Smooth muscle cell (in vitro differentiated cells): ENCODE data around the gene SPPL2B. TPM values are rescaled to one million over a fixed set of nuclear protein-coding genes. Genes with fewer than 3 reads are reported as not detected.
"Not testable (repeated sequence)": the region's sequence is repeated elsewhere in the genome, so short reads cannot be mapped to it uniquely, and the experiment has no call there.

Experiments
- DNase-seq: peaks from one replicate; lab custom pipeline; 2025; ENCODE audit not compliant: unreplicated experiment; lab: John Stamatoyannopoulos, UW
- H2AFZ ChIP-seq: fragments of 200-600 bp; sonication (generic); 2 replicates; pipeline ENCODE4 v1.6.0; 2016; ENCODE audit warnings: antibody characterized with exemption, low read depth, mild to moderate bottlenecking
- H3F3A ChIP-seq: fragments of 200-600 bp; sonication (generic); 2 replicates; pipeline ENCODE4 v1.6.0; 2017; ENCODE audit warnings: antibody characterized with exemption, low read depth
- H3K27ac ChIP-seq: fragments of 200-600 bp; sonication (generic); 2 replicates; pipeline ENCODE4 v1.5.1; 2016; ENCODE audit warnings: low read depth, mild to moderate bottlenecking
- H3K27me3 ChIP-seq: fragments of 200-600 bp; sonication (generic); 2 replicates; pipeline ENCODE4 v1.6.1; 2016; ENCODE audit warnings: low read depth, mild to moderate bottlenecking
- H3K36me3 ChIP-seq: fragments of 200-600 bp; sonication (generic); 2 replicates; pipeline ENCODE4 v1.5.1; 2016; ENCODE audit warnings: low read depth
- H3K4me1 ChIP-seq: fragments of 200-600 bp; sonication (generic); 2 replicates; pipeline ENCODE4 v1.5.1; 2016; ENCODE audit warnings: low read depth
- H3K4me2 ChIP-seq: fragments of 200-600 bp; sonication (generic); 2 replicates; pipeline ENCODE4 v1.6.0; 2016; ENCODE audit warnings: mild to moderate bottlenecking
- H3K4me3 ChIP-seq: fragments of 200-600 bp; sonication (generic); 2 replicates; pipeline ENCODE4 v1.5.1; 2016; ENCODE audit warnings: mild to moderate bottlenecking
- H3K79me2 ChIP-seq: fragments of 200-600 bp; sonication (generic); 2 replicates; pipeline ENCODE4 v1.6.0; 2016; ENCODE audit warnings: low read depth, mild to moderate bottlenecking
- H3K9ac ChIP-seq: fragments of 200-600 bp; sonication (generic); 2 replicates; pipeline ENCODE4 v1.6.0; 2016; ENCODE audit warnings: low read depth
- H3K9me3 ChIP-seq: fragments of 200-600 bp; sonication (generic); replicated peaks from 2 replicates; pipeline ENCODE4 v1.5.1; 2016; ENCODE audit warnings: low read depth
- H4K20me1 ChIP-seq: fragments of 200-600 bp; sonication (generic); 2 replicates; pipeline ENCODE4 v1.6.0; 2016; ENCODE audit warnings: low read depth
- WGBS: methylation state at CpG from one replicate; pipeline ENCODE4 v1.1.7; 2016; ENCODE audit warnings: low lambda C conversion rate; 5-methylcytosine and 5-hydroxymethylcytosine counted together
- polyA plus RNA-seq: library from polyadenylated mRNA; unstranded; fragments of >200 nt; fragmentation: Nextera tagmentation; extraction: Ambion mirVana; gene quantifications from 2 replicates; pipeline ENCODE4 v1.2.1, GENCODE V29; 2016
- total RNA-seq: library from RNA; depleted of rRNA; stranded (reverse); fragments of >200 nt; gene quantifications from 2 replicates; pipeline ENCODE4 v1.2.3, GENCODE V29; 2014
- TF ChIP-seq, protein P1 (sequence below): fragments of 200-600 bp; sonication (generic); IDR thresholded peaks from 2 replicates; pipeline ENCODE4 v1.5.1; 2017; ENCODE audit warnings: borderline replicate concordance, mild to moderate bottlenecking, antibody characterized with exemption; ENCODE audit not compliant: insufficient read depth, poor library complexity, severe bottlenecking

The SPPL2B gene
- total and polyA plus RNA-seq, 2 experiments from 2014 or later: 53.6 to 54.7 TPM

DNA sequence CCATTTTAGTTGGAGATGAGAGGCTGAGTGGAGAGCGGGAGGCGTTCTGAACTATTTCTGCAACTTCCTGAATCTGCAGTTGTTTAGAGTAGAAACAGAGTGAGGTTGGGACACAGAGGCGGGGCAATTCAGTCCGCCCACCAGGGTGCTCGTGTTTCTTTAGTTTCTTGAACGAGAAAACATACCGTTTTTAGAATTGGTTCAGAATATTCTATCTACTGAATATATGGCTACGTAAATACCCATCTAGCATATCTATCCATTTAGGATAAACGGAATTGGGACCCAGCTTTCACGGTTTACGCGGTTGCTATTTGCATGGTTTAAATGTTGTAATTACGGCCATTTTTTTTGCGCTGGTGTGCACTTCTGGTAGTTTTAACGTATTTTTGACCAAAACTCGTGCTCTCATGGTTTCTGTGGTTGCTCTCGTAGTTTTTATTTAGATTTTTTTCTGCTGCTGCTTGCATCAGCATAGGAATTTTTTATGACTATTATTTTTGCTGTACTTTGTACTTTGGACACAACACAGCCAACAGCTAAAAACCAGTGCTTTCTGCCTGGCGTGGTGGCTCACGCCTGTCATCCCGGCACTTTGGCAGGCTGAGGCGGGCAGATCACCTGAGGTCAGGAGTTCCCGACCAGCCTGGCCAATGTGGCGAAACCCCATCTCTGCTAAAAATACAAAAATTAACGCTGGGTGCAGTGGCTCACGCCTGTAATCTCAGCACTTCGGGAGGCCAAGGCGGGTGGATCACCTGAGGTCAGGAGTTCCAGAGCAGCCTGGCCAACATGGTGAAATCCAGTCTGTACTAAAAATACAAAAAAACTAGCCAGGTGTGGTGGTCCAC, 66.2 kb downstream of the SPPL2B start:
- H4K20me1 ChIP-seq: no peaks in the 10 kb centered on the region
- no peaks in the 10 kb centered on the region for H3K4me1 ChIP-seq
- H3K27me3 ChIP-seq: no peaks in the 10 kb centered on the region
- no peak overlapping the region for H3K9ac ChIP-seq
- WGBS: 89% methylated on average over 27 of the region's 27 CpGs
- H3K4me3 ChIP-seq: no peak overlapping the region
- H3K4me2 ChIP-seq: no peak overlapping the region
- no peak for DNase-seq
- H3K36me3 ChIP-seq: no peaks in the 10 kb centered on the region
- H3K79me2 ChIP-seq: no peaks in the 10 kb centered on the region
- no peaks in the 10 kb centered on the region for H3F3A ChIP-seq
- TF ChIP-seq, protein P1, sequence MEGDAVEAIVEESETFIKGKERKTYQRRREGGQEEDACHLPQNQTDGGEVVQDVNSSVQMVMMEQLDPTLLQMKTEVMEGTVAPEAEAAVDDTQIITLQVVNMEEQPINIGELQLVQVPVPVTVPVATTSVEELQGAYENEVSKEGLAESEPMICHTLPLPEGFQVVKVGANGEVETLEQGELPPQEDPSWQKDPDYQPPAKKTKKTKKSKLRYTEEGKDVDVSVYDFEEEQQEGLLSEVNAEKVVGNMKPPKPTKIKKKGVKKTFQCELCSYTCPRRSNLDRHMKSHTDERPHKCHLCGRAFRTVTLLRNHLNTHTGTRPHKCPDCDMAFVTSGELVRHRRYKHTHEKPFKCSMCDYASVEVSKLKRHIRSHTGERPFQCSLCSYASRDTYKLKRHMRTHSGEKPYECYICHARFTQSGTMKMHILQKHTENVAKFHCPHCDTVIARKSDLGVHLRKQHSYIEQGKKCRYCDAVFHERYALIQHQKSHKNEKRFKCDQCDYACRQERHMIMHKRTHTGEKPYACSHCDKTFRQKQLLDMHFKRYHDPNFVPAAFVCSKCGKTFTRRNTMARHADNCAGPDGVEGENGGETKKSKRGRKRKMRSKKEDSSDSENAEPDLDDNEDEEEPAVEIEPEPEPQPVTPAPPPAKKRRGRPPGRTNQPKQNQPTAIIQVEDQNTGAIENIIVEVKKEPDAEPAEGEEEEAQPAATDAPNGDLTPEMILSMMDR: no peak
- no peak overlapping the region for H2AFZ ChIP-seq
- no peak overlapping the region for H3K27ac ChIP-seq
- no peaks in the 10 kb centered on the region for H3K9me3 ChIP-seq

DNA sequence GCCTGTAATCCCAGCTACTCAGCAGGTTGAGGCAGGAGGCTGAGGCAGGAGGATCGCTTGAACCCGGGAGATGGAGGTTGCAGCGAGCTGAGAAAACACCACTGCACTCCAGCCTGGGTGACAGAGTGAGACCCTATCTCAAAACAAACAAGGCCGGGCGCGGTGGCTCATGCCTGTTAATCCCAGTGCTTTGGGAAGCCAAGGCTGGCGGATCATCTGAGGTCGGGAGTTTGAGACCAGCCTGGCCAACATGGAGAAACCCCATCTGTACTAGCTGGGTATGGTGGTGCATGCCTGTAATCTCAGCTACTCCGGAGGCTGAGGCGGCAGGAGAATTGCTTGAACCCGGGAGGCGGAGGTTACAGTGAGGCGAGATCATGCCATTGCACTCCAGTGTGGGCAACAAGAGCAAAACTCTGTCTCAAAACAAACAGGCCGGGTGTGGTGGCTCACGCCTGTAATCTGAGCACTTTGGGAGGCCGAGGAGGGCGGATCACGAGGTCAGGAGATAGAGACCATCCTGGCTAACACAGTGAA, 66.9 kb downstream of the SPPL2B start:
- not testable (repeated sequence) for H3K79me2 ChIP-seq, H3K4me3 ChIP-seq, H3K4me1 ChIP-seq, H3K27me3 ChIP-seq, H3K27ac ChIP-seq, H3K4me2 ChIP-seq, H3K36me3 ChIP-seq, H4K20me1 ChIP-seq, H3K9me3 ChIP-seq, H2AFZ ChIP-seq, H3F3A ChIP-seq, DNase-seq, H3K9ac ChIP-seq
- WGBS: 93% methylated on average over 18 of the region's 18 CpGs

DNA sequence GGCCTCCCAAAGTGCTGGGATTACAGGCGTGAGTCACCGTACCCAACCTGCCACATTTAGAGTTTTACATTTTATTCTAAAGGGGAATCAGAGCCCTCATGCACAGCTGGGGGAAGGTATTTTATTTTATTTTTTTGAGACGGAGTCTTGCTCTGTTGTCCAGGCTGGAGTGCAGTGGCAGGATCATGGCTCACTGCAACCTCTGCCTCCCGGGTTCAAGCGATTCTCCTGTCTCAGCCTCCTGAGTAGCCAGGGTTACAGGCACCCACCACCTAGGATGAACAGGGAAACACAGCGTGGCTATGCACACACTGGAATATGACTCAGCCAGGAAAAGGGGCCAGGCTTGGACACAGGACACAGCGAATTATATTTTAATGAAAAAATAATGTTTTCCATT, 68.7 kb downstream of the SPPL2B start:
- H3K9ac ChIP-seq, H3K27ac ChIP-seq, DNase-seq, H3K4me1 ChIP-seq, H3K4me2 ChIP-seq, H3K36me3 ChIP-seq, H3F3A ChIP-seq, H3K27me3 ChIP-seq, H3K79me2 ChIP-seq, H3K9me3 ChIP-seq, H2AFZ ChIP-seq, H3K4me3 ChIP-seq, H4K20me1 ChIP-seq: not testable (repeated sequence)
- 94% methylated on average over 7 of the region's 7 CpGs for WGBS

DNA sequence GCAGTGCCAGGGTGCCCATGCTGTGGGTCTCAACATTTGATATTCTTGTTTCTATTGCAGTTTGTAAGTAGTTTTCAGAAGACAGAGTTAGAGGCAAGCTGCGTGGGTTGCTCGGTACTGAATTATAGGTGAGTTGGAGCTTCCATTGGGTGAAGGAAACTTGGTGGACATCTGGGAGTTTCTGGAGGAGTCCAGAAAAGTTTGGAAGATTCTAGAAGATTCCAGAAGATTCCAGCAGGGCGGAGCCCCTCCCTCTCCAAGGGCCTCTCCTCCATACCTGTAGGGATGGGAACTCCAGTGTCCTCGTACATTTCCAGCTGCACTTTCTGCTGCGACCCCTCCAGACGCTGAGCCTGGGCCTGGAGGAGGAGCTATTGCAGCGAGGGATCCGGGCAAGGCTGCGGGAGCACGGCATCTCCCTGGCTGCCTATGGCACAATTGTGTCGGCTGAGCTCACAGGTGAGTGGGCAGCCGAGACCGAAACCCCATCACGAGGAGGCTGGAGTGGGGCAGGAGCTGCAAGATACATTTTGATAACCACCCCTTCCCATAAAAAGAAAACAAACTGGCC, 70.3 kb downstream of the SPPL2B start:
- Histone ChIP-seq H3K36me3 (no peaks in the 10 kb centered on the region), H3K9me3 (no peaks in the 10 kb centered on the region), H3K27ac (no peak overlapping the region), H3F3A (no peaks in the 10 kb centered on the region), H3K4me1 (no peaks in the 10 kb centered on the region), H3K79me2 (no peaks in the 10 kb centered on the region), H4K20me1 (no peaks in the 10 kb centered on the region), H3K9ac (no peak overlapping the region), H3K27me3 (no peaks in the 10 kb centered on the region), H3K4me2 (no peak overlapping the region), H2AFZ (no peak overlapping the region), H3K4me3 (no peak overlapping the region)
- TF ChIP-seq, protein P1: no peak
- 90% methylated on average over 14 of the region's 14 CpGs for WGBS
- no peak for DNase-seq
